GM21723 (cell line): ENCODE measurements around the gene DNAJB1.

Source experiments
- ATAC-seq: cut with Tn5 transposase; IDR thresholded peaks from one replicate; pipeline ENCODE4 v1.9.1; 2021; ENCODE audit warnings: mild to moderate bottlenecking, moderate library complexity; ENCODE audit not compliant: unreplicated experiment

DNAJB1 gene

GRCh38 chr19:14497228-14497921 is 20.8 kb downstream of the DNAJB1 start:
- ATAC-seq, result no peak

GRCh38 chr19:14496834-14497227 is 21.4 kb downstream of the DNAJB1 start:
- no peak for ATAC-seq

GRCh38 chr19:14496029-14496833 is 22.0 kb downstream of the DNAJB1 start, which contains the start of gene GIPC1:
Gene GIPC1 (minus strand): TSS chr19:14496127. CDS start chr19:14482976, 13,151 bp downstream.
- ATAC-seq, result peak; percentile 80

GRCh38 chr19:14495672-14496028 is 22.5 kb downstream of the DNAJB1 start:
- ATAC-seq, result no peak

GRCh38 chr19:14494910-14495671 is 23.1 kb downstream of the DNAJB1 start:
- no peak for ATAC-seq

GRCh38 chr19:14494411-14494810 is 23.8 kb downstream of the DNAJB1 start:
- ATAC-seq, result no peak

GRCh38 chr19:14492756-14493337 is 25.4 kb downstream of the DNAJB1 start:
- ATAC-seq, result no peak

- no peak for ATAC-seq
Measured at GRCh38 chr19:14487370-14488125, 30.6 kb downstream of the DNAJB1 start.

- no peak for ATAC-seq
Measured at GRCh38 chr19:14482172-14482941, 35.8 kb downstream of the DNAJB1 start.

- ATAC-seq, result no peak
Measured at GRCh38 chr19:14480700-14481079, 37.5 kb downstream of the DNAJB1 start.

- no peak for ATAC-seq
Measured at GRCh38 chr19:14479975-14480699, 38.1 kb downstream of the DNAJB1 start.

- no peak for ATAC-seq
Measured at GRCh38 chr19:14479309-14479974, 38.8 kb downstream of the DNAJB1 start.

- ATAC-seq, result no peak
Measured at GRCh38 chr19:14478113-14478545, 40.1 kb downstream of the DNAJB1 start.

- no peak for ATAC-seq
Measured at GRCh38 chr19:14477418-14478112, 40.6 kb downstream of the DNAJB1 start.

GRCh38 chr19:14476673-14477401 is 41.4 kb downstream of the DNAJB1 start:
- ATAC-seq, result no peak

- ATAC-seq, result no peak
Measured at GRCh38 chr19:14476327-14476672, 41.9 kb downstream of the DNAJB1 start.
